ENCODE data around the gene FRMD5.

FRMD5 gene

GRCh38 chr15:43958861-43959330 is 236.2 kb downstream of the FRMD5 start:
- DNase-seq = no peak

GRCh38 chr15:43957724-43958123 is 237.3 kb downstream of the FRMD5 start:
- DNase-seq = no peak

GRCh38 chr15:43955140-43955539 is 239.9 kb downstream of the FRMD5 start:
- DNase-seq = no peak

- no peak for DNase-seq
Measured at GRCh38 chr15:43954181-43954621, 240.9 kb downstream of the FRMD5 start.

- no peak for DNase-seq
Measured at GRCh38 chr15:43953402-43953801, 241.7 kb downstream of the FRMD5 start.

- no peak for DNase-seq
Measured at GRCh38 chr15:43950531-43950930, 244.5 kb downstream of the FRMD5 start.

GRCh38 chr15:43948691-43949325 is 246.3 kb downstream of the FRMD5 start:
- DNase-seq = no peak

GRCh38 chr15:43943511-43943910 is 251.6 kb downstream of the FRMD5 start:
- DNase-seq = no peak

GRCh38 chr15:43942194-43942593 is 252.9 kb downstream of the FRMD5 start:
- DNase-seq = no peak

- no peak for DNase-seq
Measured at GRCh38 chr15:43941555-43941954, 253.5 kb downstream of the FRMD5 start.

- no peak for DNase-seq
Measured at GRCh38 chr15:43941071-43941470, 254.0 kb downstream of the FRMD5 start.

- DNase-seq = peak in 1 of 2 experiments; percentile 27
Measured at GRCh38 chr15:43939070-43939469, 256.0 kb downstream of the FRMD5 start.

GRCh38 chr15:43934480-43934879 is 260.6 kb downstream of the FRMD5 start:
- DNase-seq = no peak

- DNase-seq = no peak
Measured at GRCh38 chr15:43932907-43933306, 262.2 kb downstream of the FRMD5 start.

GRCh38 chr15:43931790-43932435 is 263.2 kb downstream of the FRMD5 start:
- no peak for DNase-seq

- DNase-seq = no peak
Measured at GRCh38 chr15:43931119-43931518, 264.0 kb downstream of the FRMD5 start.

GRCh38 chr15:43930556-43930955 is 264.5 kb downstream of the FRMD5 start:
- DNase-seq = no peak

GRCh38 chr15:43930079-43930478 is 265.0 kb downstream of the FRMD5 start:
- no peak for DNase-seq

- DNase-seq = no peak
Measured at GRCh38 chr15:43928152-43928551, 266.9 kb downstream of the FRMD5 start.

- DNase-seq = no peak
Measured at GRCh38 chr15:43927203-43927602, 267.9 kb downstream of the FRMD5 start.

- DNase-seq = no peak
Measured at GRCh38 chr15:43923553-43923952, 271.5 kb downstream of the FRMD5 start.

- no peak for DNase-seq
Measured at GRCh38 chr15:43922021-43922420, 273.1 kb downstream of the FRMD5 start.

GRCh38 chr15:43920815-43921214 is 274.3 kb downstream of the FRMD5 start:
- no peak for DNase-seq

- no peak for DNase-seq
Measured at GRCh38 chr15:43920254-43920600, 274.8 kb downstream of the FRMD5 start.

All from NCI-H2081 (cell line).